Stimulated activated CD4-positive, alpha-beta T cell treated with anti-CD3 and anti-CD28 coated beads, TNF-alpha, amount 100 ng/mL, for 24 hours (primary cell): ENCODE measurements around the gene OAF.

Source experiments
- DNase-seq, 3 experiments: peaks; one replicate each; pipeline ENCODE4 v3.0.0-alpha.2; 2020; ENCODE audit warnings: low read depth in 3 of 3

The OAF gene

GRCh38 chr11:120221115-120221752, 10.4 kb downstream of the OAF start:
- DNase-seq, result no peak

- DNase-seq, result no peak
Measured at GRCh38 chr11:120222916-120223315, 12.1 kb downstream of the OAF start.

- DNase-seq, result no peak
Measured at GRCh38 chr11:120223793-120224192, 13.0 kb downstream of the OAF start.

GRCh38 chr11:120224361-120224760, 13.5 kb downstream of the OAF start:
- DNase-seq, result no peak

GRCh38 chr11:120224972-120225909, 14.4 kb downstream of the OAF start:
- no peak for DNase-seq

GRCh38 chr11:120226242-120226641, 15.4 kb downstream of the OAF start:
- no peak for DNase-seq

- no peak for DNase-seq
Measured at GRCh38 chr11:120226714-120227113, 15.9 kb downstream of the OAF start.

GRCh38 chr11:120227228-120227852, 16.5 kb downstream of the OAF start:
- no peak for DNase-seq

- DNase-seq, result no peak
Measured at GRCh38 chr11:120228794-120229384, 18.1 kb downstream of the OAF start.

GRCh38 chr11:120229451-120230424, 18.9 kb downstream of the OAF start:
- no peak for DNase-seq

GRCh38 chr11:120230433-120231071, 19.7 kb downstream of the OAF start:
- no peak for DNase-seq

- DNase-seq, result no peak
Measured at GRCh38 chr11:120231963-120232362, 21.1 kb downstream of the OAF start.

- DNase-seq, result no peak
Measured at GRCh38 chr11:120233207-120233803, 22.5 kb downstream of the OAF start.

GRCh38 chr11:120235024-120235628, 24.3 kb downstream of the OAF start:
- peak; percentile 22 to 64 (median 33) for DNase-seq

- DNase-seq, result no peak
Measured at GRCh38 chr11:120236169-120237107, 25.6 kb downstream of the OAF start.

- DNase-seq, result no peak
Measured at GRCh38 chr11:120238968-120239620, 28.3 kb downstream of the OAF start.

GRCh38 chr11:120239713-120240640, 29.1 kb downstream of the OAF start, which contains the start of gene POU2F3:
TSS of gene POU2F3 (plus strand) at chr11:120240140. CDS start at chr11:120240344, 204 bp downstream.
- DNase-seq, result no peak
